Stimulated activated naive CD8-positive, alpha-beta T cell treated with anti-CD3 and anti-CD28 coated beads, Interleukin-15, amount 100 ng/mL, for 72 hours (primary cell): ENCODE measurements around the gene SMYD3.

Experiments
- ATAC-seq: fragments of 150-1000 bp; cut with Tn5 transposase; 2 replicates; pipeline ENCODE4 v1.10.0; 2021; ENCODE audit warnings: mild to moderate bottlenecking, moderate library complexity
- DNase-seq, 2 donors: peaks; one replicate each; pipeline ENCODE4 v3.0.0; 2021 to 2022
- H3K27ac Mint-ChIP-seq, 2 donors: one replicate each; pipeline ENCODE4 v1.8.0; 2022; ENCODE audit warnings: mild to moderate bottlenecking in 2 of 2, mixed read lengths in 2 of 2, moderate library complexity in 2 of 2
- H3K27me3 Mint-ChIP-seq: one replicate; pipeline ENCODE4 v1.8.0; 2022; ENCODE audit warnings: mixed read lengths
- H3K4me1 Mint-ChIP-seq: one replicate; pipeline ENCODE4 v1.8.0; 2022; ENCODE audit warnings: mild to moderate bottlenecking, mixed read lengths
- H3K4me3 Mint-ChIP-seq, 2 donors: one replicate each; pipeline ENCODE4 v1.8.0; 2022; ENCODE audit warnings: mild to moderate bottlenecking in 2 of 2, mixed read lengths in 2 of 2, moderate library complexity in 1 of 2
- H3K9me3 Mint-ChIP-seq, 2 donors: one replicate each; pipeline ENCODE4 v1.8.0; 2022; ENCODE audit warnings: mixed read lengths in 2 of 2

SMYD3 gene

DNA sequence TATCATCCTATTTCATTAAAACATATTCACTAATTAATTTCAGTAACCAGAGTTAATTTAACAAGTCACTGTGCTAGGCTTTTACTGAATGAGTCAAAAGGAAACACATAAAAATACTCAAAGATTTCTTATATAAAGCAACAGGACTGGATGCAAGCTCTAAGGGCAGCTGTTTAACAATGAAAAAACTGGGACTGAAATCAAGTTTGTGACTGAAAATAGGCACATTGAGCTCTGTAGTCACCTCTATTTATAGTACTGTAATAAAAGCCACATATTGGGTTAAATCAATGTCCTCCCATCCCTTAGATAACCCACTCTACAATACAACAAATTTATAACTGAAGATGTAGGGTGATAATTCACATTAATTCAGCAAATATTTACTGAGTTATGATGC lies 52.4 kb downstream of the SMYD3 start:
- no peaks in the 10 kb centered on the region for H3K27me3 Mint-ChIP-seq
- no peak overlapping the region for H3K27ac Mint-ChIP-seq
- DNase-seq, result no peak
- H3K4me3 Mint-ChIP-seq, result no peak overlapping the region
- peaks cover 15% of the 10 kb centered on the region for H3K4me1 Mint-ChIP-seq
- H3K9me3 Mint-ChIP-seq, result peaks cover 0 to 4% of the 10 kb centered on the region in 2 donors
- no peak for ATAC-seq

DNA sequence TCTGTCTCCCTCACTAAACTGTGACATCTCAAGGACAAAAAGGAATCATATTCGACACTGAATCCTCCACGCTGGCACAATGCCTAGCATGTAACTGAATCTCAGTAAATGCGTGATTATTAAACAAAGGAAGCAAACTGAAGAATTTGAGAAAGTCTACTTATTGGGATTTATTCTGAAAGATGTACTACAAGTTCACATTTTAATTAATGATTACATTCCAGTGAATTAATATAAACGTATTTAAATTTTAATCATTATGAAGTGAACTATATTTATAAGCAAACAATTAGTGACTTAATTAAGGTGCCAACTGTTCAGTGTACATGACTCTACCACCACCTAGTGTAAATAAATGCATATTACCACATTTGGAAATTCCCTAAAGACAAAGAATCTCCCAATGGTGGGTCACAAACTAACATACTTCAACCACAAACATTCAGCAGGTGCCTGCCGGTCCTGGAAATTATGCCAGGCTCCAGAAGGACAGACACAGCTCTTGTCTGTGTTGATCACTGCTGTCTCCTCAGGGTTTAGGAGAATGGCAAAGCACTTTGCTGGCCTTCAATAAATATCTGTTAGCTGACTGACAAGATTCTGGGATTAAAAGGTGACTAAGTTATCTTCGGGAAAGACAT lies 56.3 kb downstream of the SMYD3 start:
- DNase-seq (no peak), ATAC-seq (no peak)
- Mint-ChIP-seq H3K27ac (no peak overlapping the region), H3K4me1 (no peaks in the 10 kb centered on the region), H3K27me3 (no peaks in the 10 kb centered on the region), H3K9me3 (peaks cover 0 to 8% of the 10 kb centered on the region in 2 donors), H3K4me3 (no peak overlapping the region)

DNA sequence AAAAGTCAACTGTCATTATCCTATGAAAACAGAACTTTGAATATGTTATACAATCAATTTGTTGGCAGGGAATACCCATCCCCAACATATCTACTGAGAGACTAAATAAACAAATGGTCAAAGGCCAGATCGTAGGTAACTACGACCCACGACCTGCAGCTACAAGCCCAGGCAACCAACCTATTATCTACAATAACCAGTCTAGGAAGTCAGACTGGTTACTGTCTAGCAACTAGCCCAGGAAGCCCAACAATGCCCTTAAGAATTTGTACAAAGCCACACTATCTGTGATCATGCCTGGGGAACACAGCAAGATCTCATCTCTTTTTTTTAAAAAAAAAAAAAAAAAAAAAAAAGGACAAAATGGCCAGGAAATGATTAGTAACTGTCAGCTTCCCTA lies 58.7 kb downstream of the SMYD3 start:
- ATAC-seq (no peak), DNase-seq (no peak)
- Mint-ChIP-seq H3K27me3 (no peaks in the 10 kb centered on the region), H3K4me3 (no peak overlapping the region), H3K27ac (no peak overlapping the region), H3K4me1 (no peaks in the 10 kb centered on the region), H3K9me3 (peaks cover 0 to 8% of the 10 kb centered on the region in 2 donors)

DNA sequence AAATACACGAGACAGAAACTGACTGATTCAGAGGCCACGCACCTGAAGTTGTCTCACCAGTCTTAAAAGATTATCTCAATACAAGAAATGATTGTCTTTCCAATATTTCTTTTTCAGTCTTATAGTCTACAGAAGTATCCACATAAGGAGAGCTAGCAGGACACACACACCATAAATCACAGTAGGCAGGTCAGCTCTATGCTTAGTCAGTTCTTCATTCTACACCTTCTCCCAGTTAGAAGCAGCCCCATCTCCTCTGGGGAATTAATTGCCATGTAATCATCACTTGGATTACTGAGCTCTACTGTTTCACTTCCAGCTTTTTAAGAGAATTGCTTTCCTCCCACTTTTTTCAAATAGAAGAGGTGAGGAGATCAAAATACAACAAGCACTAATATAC lies 59.6 kb downstream of the SMYD3 start:
- DNase-seq (no peak), ATAC-seq (no peak)
- H3K4me3 Mint-ChIP-seq, result no peak overlapping the region
- H3K27me3 Mint-ChIP-seq, result no peaks in the 10 kb centered on the region
- peaks cover 0 to 8% of the 10 kb centered on the region in 2 donors for H3K9me3 Mint-ChIP-seq
- no peaks in the 10 kb centered on the region for H3K4me1 Mint-ChIP-seq
- H3K27ac Mint-ChIP-seq, result no peak overlapping the region

DNA sequence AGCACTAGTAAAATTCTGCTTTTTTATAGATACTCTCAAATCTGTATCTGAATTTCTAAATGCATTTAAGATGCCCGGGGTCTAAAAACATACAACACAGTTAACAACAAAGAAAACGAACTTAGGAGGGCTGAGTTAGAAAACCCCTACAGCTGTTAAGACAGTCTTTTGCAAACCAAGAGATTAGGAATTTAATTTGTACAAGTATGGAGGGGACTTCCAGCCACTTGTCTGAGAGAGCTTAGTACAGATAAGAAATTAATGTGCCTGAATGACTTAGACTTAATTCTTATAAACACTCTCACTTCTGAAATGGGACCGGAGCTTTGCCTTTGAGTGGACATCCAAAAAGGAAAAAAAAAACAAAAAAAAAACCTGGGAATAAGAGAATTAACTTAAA lies 61.6 kb downstream of the SMYD3 start:
- no peaks in the 10 kb centered on the region for H3K4me1 Mint-ChIP-seq
- H3K27me3 Mint-ChIP-seq, result no peaks in the 10 kb centered on the region
- no peak overlapping the region for H3K27ac Mint-ChIP-seq
- peaks cover 5 to 8% of the 10 kb centered on the region in 2 donors for H3K9me3 Mint-ChIP-seq
- DNase-seq, result no peak
- H3K4me3 Mint-ChIP-seq, result no peak overlapping the region
- ATAC-seq, result no peak

DNA sequence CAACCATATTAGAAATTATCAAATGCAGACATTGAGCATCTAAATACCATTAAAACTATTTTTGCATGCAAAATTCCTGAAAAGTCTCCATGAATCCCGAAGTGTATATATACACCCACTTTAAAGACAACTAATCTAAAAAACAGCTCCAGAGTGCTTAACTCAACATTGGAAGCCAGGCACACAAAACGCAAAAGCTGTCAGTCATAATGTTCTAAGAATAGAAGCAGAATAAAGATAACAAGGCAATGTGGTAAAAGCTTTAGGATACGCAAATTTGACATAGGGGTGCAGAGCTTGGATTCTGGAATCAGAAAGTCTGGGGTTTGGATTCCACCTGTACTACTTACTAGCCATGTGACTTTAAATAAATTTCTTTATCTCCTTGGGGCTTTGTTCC lies 62.5 kb downstream of the SMYD3 start:
- Mint-ChIP-seq H3K4me1 (no peaks in the 10 kb centered on the region), H3K27me3 (no peaks in the 10 kb centered on the region), H3K27ac (no peak overlapping the region), H3K4me3 (no peak overlapping the region), H3K9me3 (peaks cover 5 to 8% of the 10 kb centered on the region in 2 donors)
- DNase-seq (no peak), ATAC-seq (no peak)

DNA sequence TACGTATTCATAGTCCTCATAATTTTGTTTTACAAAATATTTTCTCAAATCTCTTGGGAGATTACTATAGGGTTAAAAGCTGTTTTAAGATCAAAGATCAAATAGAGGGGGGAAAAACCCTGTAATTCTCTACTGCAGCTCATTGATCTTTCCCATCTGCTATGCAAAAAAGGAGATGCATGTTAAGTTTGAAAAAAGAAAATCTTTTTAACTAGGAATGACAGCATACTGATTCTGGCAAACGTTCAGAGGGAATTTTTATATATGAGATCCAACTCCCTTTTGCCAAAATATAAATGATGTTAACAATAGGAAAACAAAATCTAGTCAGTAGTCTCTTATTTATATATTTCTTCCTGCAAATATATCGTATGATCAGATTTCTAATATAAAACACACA lies 69.1 kb downstream of the SMYD3 start:
- no peak overlapping the region for H3K27ac Mint-ChIP-seq
- no peaks in the 10 kb centered on the region for H3K4me1 Mint-ChIP-seq
- no peak overlapping the region for H3K4me3 Mint-ChIP-seq
- H3K27me3 Mint-ChIP-seq, result no peaks in the 10 kb centered on the region
- peaks cover 0 to 25% of the 10 kb centered on the region in 2 donors for H3K9me3 Mint-ChIP-seq
- DNase-seq, result no peak
- no peak for ATAC-seq

DNA sequence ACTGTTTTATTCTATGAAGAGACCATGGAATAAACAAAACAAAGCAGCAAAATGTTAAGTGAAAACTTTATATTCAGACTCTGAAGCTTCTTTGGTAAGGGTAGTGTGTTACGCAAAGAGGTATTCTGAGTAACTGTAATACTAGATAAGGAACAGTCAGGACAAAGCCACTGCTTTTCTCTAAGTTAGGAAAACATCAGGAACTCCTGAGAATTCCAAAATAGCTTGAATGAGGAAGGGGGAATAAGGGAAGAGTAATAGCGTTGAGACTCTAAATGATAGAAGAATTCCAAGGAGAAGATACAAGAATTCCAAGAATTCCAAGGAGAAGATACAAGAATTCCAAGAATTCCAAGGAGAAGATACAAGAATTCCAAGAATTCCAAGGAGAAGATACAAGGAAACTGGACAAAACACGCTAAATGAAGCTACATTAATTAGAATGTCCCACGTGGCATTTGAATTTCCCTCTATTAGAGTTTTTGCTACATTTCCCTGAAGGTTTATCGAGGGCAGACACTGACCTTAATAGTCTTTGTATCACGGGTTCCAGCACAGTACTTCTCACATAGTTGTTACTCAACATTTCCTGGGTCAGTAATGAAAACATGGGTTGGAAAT lies 71.5 kb downstream of the SMYD3 start:
- DNase-seq (no peak), ATAC-seq (no peak)
- no peak overlapping the region for H3K4me3 Mint-ChIP-seq
- no peaks in the 10 kb centered on the region for H3K27me3 Mint-ChIP-seq
- no peak overlapping the region for H3K27ac Mint-ChIP-seq
- H3K9me3 Mint-ChIP-seq, result peaks cover 5 to 25% of the 10 kb centered on the region in 2 donors
- no peaks in the 10 kb centered on the region for H3K4me1 Mint-ChIP-seq

DNA sequence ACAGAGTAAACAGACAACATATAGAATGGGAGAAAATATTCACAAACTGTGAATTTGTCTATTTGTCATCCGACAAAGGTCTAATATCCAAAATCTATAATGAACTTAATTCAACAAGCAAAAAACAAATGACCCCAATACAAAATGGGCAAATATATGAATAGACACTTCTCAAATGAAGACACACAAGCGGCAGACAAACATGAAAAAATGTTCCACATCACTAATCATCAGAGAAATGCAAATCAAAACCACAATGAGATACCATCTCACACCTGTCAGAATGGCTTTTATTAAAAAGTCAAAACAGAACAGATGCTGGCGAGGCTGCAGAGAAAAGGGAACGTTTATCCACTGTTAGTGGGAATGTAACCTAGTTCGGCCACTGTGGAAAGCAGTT lies 72.7 kb downstream of the SMYD3 start:
- H3K4me3 Mint-ChIP-seq, result no peak overlapping the region
- DNase-seq (no peak), ATAC-seq (no peak)
- peaks cover 10 to 32% of the 10 kb centered on the region in 2 donors for H3K9me3 Mint-ChIP-seq
- H3K27me3 Mint-ChIP-seq, result no peaks in the 10 kb centered on the region
- H3K4me1 Mint-ChIP-seq, result no peaks in the 10 kb centered on the region
- H3K27ac Mint-ChIP-seq, result no peak overlapping the region

DNA sequence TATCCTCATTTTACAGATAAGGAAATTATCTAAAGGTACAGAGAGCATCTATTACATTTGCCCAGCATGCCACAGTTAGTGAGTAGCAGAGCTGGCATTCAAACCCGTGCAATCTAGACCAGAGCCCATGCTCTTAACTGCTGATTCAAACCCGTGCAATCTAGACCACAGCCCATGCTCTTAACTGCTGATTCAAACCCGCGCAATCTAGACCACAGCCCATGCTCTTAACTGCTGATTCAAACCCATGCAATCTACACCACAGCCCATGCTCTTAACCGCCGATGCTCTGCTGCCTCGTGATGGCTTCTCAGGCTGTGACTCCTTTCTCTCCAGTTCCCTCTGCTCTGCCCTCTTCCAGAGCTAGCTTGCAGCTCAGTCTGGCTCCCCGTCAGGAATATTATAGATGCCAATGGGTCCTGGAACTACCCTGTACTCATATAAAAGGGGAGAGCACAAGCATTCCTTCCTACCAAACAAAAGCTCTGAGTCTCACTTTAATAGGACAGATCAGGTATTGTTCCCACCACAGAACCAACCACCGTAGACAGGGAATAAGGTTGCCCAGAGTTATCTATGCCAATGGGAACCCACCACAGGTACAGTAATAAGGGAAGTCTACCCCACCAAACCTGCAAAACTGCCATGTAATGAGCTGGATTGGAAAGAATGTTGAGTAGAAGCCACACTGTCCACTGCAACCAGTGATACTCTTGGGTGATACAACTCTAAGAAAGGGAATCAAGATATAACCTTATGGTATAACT lies 78.4 kb downstream of the SMYD3 start:
- Mint-ChIP-seq H3K9me3 (peaks cover 12 to 14% of the 10 kb centered on the region in 2 donors), H3K27me3 (no peaks in the 10 kb centered on the region), H3K4me1 (peaks cover 12% of the 10 kb centered on the region), H3K4me3 (no peak overlapping the region), H3K27ac (peak overlapping the region in 1 of 2 donors; percentile 4)
- DNase-seq (peak; percentile 7 to 28), ATAC-seq (peak; percentile 88)

DNA sequence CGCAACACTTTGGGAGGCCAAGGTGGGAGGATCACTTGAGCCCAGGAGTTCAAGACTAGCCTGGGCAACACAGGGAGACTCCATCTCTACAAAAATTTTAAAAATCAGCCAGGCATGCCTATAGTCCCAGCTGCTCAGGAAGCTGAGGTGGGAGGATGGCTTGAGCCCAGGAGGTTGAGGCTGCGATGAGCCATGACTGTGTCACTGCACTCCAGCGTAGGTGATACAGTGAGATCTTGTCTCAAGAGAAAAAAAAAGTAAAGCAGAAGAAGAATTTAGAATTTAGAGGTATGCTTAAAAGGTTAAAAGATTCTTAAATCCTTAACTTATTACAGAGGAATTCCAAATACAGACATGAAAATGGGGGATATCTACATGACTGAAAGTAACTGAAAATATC lies 79.5 kb downstream of the SMYD3 start:
- ATAC-seq (no peak), DNase-seq (no peak)
- H3K27ac Mint-ChIP-seq, result peak overlapping the region in 1 of 2 donors; percentile 50
- peaks cover 12 to 14% of the 10 kb centered on the region in 2 donors for H3K9me3 Mint-ChIP-seq
- H3K4me1 Mint-ChIP-seq, result peaks cover 12% of the 10 kb centered on the region
- H3K27me3 Mint-ChIP-seq, result no peaks in the 10 kb centered on the region
- no peak overlapping the region for H3K4me3 Mint-ChIP-seq

DNA sequence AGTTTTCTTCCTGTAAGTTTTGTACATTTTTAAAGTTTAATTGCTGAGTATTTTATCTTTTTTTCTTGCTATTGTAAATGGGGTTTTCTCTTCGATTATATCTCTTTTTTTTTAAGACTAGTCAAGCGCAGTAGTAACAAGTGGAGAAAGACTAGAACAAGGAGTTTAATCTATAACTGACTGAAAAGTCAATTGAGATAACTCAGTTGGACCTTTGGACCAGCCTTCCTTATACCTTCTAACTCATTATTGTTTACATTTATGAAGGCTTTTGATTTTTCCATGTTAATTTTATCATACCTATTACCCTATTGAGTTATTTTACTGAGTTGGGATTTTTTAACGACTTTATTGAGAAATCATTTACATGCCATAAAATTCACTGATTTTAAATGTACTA lies 81.2 kb downstream of the SMYD3 start:
- no peak overlapping the region for H3K27ac Mint-ChIP-seq
- H3K4me3 Mint-ChIP-seq, result no peak overlapping the region
- H3K9me3 Mint-ChIP-seq, result peaks cover 11 to 13% of the 10 kb centered on the region in 2 donors
- H3K27me3 Mint-ChIP-seq, result no peaks in the 10 kb centered on the region
- no peak for DNase-seq
- ATAC-seq, result no peak
- peaks cover 12% of the 10 kb centered on the region for H3K4me1 Mint-ChIP-seq

DNA sequence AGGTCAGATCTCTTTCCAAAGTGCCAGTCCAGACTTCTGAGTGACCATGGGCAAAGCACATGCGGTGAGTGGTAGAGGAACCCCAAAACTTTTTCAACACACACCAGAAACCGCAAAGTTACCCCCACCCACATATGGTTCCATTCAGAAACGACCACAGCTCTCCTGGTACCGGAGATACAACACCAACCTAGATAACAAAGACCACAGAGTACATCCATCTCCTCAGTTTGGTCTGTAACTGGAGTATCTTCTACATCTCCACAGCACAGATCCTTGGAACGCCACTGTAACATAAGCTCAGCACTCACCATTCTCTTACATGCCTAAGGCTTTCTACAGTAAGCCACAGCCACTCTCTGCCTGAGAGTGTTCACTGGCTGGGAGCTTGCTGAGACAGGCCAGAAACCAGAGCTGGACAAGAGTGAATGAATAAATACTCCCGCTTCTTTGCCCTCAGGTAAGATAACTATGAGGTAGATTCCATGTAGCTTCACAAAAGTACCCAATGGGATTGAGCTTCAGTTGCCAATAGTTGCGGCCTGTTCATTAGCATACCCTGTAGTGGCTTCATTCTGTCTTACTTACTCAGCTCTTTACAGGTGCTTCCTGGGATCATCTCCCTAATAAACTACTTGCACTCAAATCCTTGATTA lies 81.8 kb downstream of the SMYD3 start:
- Mint-ChIP-seq H3K4me3 (no peak overlapping the region), H3K9me3 (peaks cover 4 to 6% of the 10 kb centered on the region in 2 donors), H3K4me1 (peaks cover 12% of the 10 kb centered on the region), H3K27ac (no peak overlapping the region), H3K27me3 (no peaks in the 10 kb centered on the region)
- no peak for DNase-seq
- no peak for ATAC-seq

DNA sequence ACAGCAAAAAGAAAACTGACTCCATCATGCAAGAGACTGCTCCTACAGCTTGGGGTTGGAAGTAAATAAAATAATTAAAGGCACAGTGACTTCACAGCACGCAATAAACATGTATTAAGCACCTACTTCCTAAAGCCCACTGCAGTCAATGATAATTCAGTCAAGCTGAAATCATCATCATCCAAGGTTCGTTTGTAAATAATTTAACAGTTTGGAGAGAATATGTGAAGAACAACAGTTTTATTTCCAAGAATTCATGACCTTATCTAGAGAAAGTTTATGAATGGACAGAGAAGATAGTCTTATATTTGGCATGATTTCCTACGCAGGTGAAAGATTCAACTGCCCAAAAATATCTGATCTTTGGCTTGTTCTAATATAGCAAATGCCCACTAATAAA lies 86.8 kb downstream of the SMYD3 start:
- Mint-ChIP-seq H3K27me3 (no peaks in the 10 kb centered on the region), H3K27ac (no peak overlapping the region)

DNA sequence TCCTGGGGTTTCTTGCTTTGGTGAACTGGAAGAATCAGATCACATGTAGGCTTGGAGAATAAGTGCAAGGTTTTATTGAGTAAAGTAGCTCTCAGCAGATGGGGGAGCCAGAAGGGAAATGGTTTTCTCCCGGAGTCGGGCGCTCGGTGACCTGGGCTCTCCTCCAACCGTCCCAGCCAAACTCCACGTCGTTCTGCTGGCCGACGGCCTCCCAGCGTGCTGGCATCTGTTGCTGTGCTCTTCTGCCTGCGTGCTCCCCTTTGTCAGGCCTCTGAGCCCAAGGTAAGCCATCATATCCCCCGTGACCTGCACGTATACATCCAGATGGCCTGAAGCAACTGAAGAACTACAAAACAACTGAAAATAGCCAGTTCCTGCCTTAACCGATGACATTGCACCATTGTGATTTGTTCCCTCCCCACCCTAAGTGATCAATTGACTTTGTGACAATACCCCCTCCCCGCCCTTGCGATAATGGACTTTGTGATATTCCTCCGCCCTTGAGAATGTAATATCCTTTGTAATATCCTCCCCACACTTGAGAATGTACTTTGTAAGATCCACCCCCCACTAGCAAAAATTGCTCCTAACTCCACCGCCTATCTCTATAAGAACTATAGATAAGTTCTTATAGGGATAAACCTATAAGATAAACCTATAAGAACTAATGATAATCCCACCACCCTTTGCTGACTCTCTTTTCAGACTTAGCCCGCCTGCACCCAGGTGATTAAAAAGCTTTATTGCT lies 88.3 kb downstream of the SMYD3 start:
- no peaks in the 10 kb centered on the region for H3K27me3 Mint-ChIP-seq
- H3K4me1 Mint-ChIP-seq, result no peaks in the 10 kb centered on the region
- peaks cover 15 to 30% of the 10 kb centered on the region in 2 donors for H3K9me3 Mint-ChIP-seq
- ATAC-seq, result no peak
- no peak overlapping the region for H3K27ac Mint-ChIP-seq
- no peak for DNase-seq
- H3K4me3 Mint-ChIP-seq, result no peak overlapping the region

More for the DNA sequence above, 86.8 kb downstream of the SMYD3 start:
- ATAC-seq (no peak), DNase-seq (no peak)
- peaks cover 4% of the 10 kb centered on the region for H3K4me1 Mint-ChIP-seq
- no peak overlapping the region for H3K4me3 Mint-ChIP-seq
- H3K9me3 Mint-ChIP-seq, result peaks cover 15 to 28% of the 10 kb centered on the region in 2 donors
